ENCODE measurements around the gene UNKL.

Gene UNKL

GRCh38 chr16:1366060-1366711 is 48.3 kb downstream of the UNKL start:
- peaks cover 32% of the 10 kb centered on the region for H3K36me3 ChIP-seq (ENCODE audit: low read depth)
- ATAC-seq (ENCODE audit: low read depth) (0 out of 3 replicates have a peak, but pooled peaks have one; percentile 6), DNase-seq (ENCODE audit: low spot score) (no peak)
- H3K9me3 ChIP-seq (ENCODE audit: severe bottlenecking) = no peaks in the 10 kb centered on the region
- H3K27me3 ChIP-seq (ENCODE audit: insufficient read depth, poor library complexity, severe bottlenecking) = no peaks in the 10 kb centered on the region
- H3K4me1 ChIP-seq (ENCODE audit: insufficient read depth, poor library complexity, severe bottlenecking) = no peaks in the 10 kb centered on the region
- H3K4me3 ChIP-seq (ENCODE audit: severe bottlenecking) = no peak overlapping the region
- TF ChIP-seq CTCF (IDR thresholded peaks at IDR 0.05; ENCODE audit: poor library complexity, severe bottlenecking) = no peak
- H3K27ac ChIP-seq (ENCODE audit: poor library complexity, severe bottlenecking) = no peak overlapping the region

- TF ChIP-seq CTCF (IDR thresholded peaks at IDR 0.05; ENCODE audit: poor library complexity, severe bottlenecking) = no peak
- H3K4me1 ChIP-seq (ENCODE audit: insufficient read depth, poor library complexity, severe bottlenecking) = no peaks in the 10 kb centered on the region
- no peaks in the 10 kb centered on the region for H3K27me3 ChIP-seq (ENCODE audit: insufficient read depth, poor library complexity, severe bottlenecking)
- no peak for DNase-seq (ENCODE audit: low spot score)
- no peaks in the 10 kb centered on the region for H3K9me3 ChIP-seq (ENCODE audit: severe bottlenecking)
- no peak overlapping the region for H3K4me3 ChIP-seq (ENCODE audit: severe bottlenecking)
- H3K36me3 ChIP-seq (ENCODE audit: low read depth) = peaks cover 36% of the 10 kb centered on the region
- ATAC-seq (ENCODE audit: low read depth) = no peak
- H3K27ac ChIP-seq (ENCODE audit: poor library complexity, severe bottlenecking) = no peak overlapping the region
These were observed 50.0 kb downstream of the UNKL start for GRCh38 chr16:1364510-1364909.

- no peaks in the 10 kb centered on the region for H3K9me3 ChIP-seq (ENCODE audit: severe bottlenecking)
- ATAC-seq (ENCODE audit: low read depth) (peak; percentile 81), DNase-seq (ENCODE audit: low spot score) (no peak)
- no peaks in the 10 kb centered on the region for H3K4me1 ChIP-seq (ENCODE audit: insufficient read depth, poor library complexity, severe bottlenecking)
- peak; percentile 82 for TF ChIP-seq CTCF (IDR thresholded peaks at IDR 0.05; ENCODE audit: poor library complexity, severe bottlenecking)
- H3K36me3 ChIP-seq (ENCODE audit: low read depth) = peaks cover 34% of the 10 kb centered on the region
- H3K4me3 ChIP-seq (ENCODE audit: severe bottlenecking) = no peak overlapping the region
- H3K27me3 ChIP-seq (ENCODE audit: insufficient read depth, poor library complexity, severe bottlenecking) = no peaks in the 10 kb centered on the region
- no peak overlapping the region for H3K27ac ChIP-seq (ENCODE audit: poor library complexity, severe bottlenecking)
These were observed 50.9 kb downstream of the UNKL start for GRCh38 chr16:1363501-1364041.

- ATAC-seq (ENCODE audit: low read depth) = no peak
- no peaks in the 10 kb centered on the region for H3K9me3 ChIP-seq (ENCODE audit: severe bottlenecking)
- H3K4me1 ChIP-seq (ENCODE audit: insufficient read depth, poor library complexity, severe bottlenecking) = no peaks in the 10 kb centered on the region
- no peak overlapping the region for H3K4me3 ChIP-seq (ENCODE audit: severe bottlenecking)
- TF ChIP-seq CTCF (IDR thresholded peaks at IDR 0.05; ENCODE audit: poor library complexity, severe bottlenecking) = no peak
- peaks cover 34% of the 10 kb centered on the region for H3K36me3 ChIP-seq (ENCODE audit: low read depth)
- no peak for DNase-seq (ENCODE audit: low spot score)
- no peaks in the 10 kb centered on the region for H3K27me3 ChIP-seq (ENCODE audit: insufficient read depth, poor library complexity, severe bottlenecking)
- no peak overlapping the region for H3K27ac ChIP-seq (ENCODE audit: poor library complexity, severe bottlenecking)
These were observed 51.7 kb downstream of the UNKL start for GRCh38 chr16:1362807-1363206.

GRCh38 chr16:1361685-1362360 is 52.7 kb downstream of the UNKL start:
- Histone ChIP-seq H3K4me1 (ENCODE audit: insufficient read depth, poor library complexity, severe bottlenecking) (no peaks in the 10 kb centered on the region), H3K9me3 (ENCODE audit: severe bottlenecking) (no peaks in the 10 kb centered on the region), H3K27me3 (ENCODE audit: insufficient read depth, poor library complexity, severe bottlenecking) (no peaks in the 10 kb centered on the region), H3K4me3 (ENCODE audit: severe bottlenecking) (no peak overlapping the region), H3K27ac (ENCODE audit: poor library complexity, severe bottlenecking) (no peak overlapping the region), H3K36me3 (ENCODE audit: low read depth) (peaks cover 34% of the 10 kb centered on the region)
- TF ChIP-seq CTCF (IDR thresholded peaks at IDR 0.05; ENCODE audit: poor library complexity, severe bottlenecking) = no peak
- DNase-seq (ENCODE audit: low spot score) = no peak
- no peak for ATAC-seq (ENCODE audit: low read depth)

Measured in RWPE2 (cell line).